Measurements from ENCODE around the gene KCTD20.

Gene KCTD20

GRCh38 chr6:36428911-36429310 lies 13.9 kb upstream of the KCTD20 start:
- Mint-ChIP-seq H3K4me3 (no peak overlapping the region), H3K4me1 (peaks cover 17% of the 10 kb centered on the region), H3K27me3 (ENCODE audit: low read depth) (no peaks in the 10 kb centered on the region), H3K9me3 (no peaks in the 10 kb centered on the region), H3K27ac (no peak overlapping the region), H3K36me3 (ENCODE audit: low read depth) (no peaks in the 10 kb centered on the region)
- TF ChIP-seq, protein P1, sequence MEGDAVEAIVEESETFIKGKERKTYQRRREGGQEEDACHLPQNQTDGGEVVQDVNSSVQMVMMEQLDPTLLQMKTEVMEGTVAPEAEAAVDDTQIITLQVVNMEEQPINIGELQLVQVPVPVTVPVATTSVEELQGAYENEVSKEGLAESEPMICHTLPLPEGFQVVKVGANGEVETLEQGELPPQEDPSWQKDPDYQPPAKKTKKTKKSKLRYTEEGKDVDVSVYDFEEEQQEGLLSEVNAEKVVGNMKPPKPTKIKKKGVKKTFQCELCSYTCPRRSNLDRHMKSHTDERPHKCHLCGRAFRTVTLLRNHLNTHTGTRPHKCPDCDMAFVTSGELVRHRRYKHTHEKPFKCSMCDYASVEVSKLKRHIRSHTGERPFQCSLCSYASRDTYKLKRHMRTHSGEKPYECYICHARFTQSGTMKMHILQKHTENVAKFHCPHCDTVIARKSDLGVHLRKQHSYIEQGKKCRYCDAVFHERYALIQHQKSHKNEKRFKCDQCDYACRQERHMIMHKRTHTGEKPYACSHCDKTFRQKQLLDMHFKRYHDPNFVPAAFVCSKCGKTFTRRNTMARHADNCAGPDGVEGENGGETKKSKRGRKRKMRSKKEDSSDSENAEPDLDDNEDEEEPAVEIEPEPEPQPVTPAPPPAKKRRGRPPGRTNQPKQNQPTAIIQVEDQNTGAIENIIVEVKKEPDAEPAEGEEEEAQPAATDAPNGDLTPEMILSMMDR (IDR thresholded peaks at IDR 0.05; ENCODE audit: unreplicated experiment in 3 of 3), result no peak

GRCh38 chr6:36430351-36430750 lies 12.4 kb upstream of the KCTD20 start:
- TF ChIP-seq, protein P1 (IDR thresholded peaks at IDR 0.05; ENCODE audit: unreplicated experiment in 3 of 3), result no peak
- H3K27me3 Mint-ChIP-seq (ENCODE audit: low read depth), result no peaks in the 10 kb centered on the region

GRCh38 chr6:36431197-36431596 lies 11.6 kb upstream of the KCTD20 start:
- Mint-ChIP-seq H3K9me3 (no peaks in the 10 kb centered on the region), H3K27ac (no peak overlapping the region), H3K36me3 (ENCODE audit: low read depth) (no peaks in the 10 kb centered on the region), H3K27me3 (ENCODE audit: low read depth) (no peaks in the 10 kb centered on the region), H3K4me1 (peaks cover 16% of the 10 kb centered on the region), H3K4me3 (no peak overlapping the region)
- TF ChIP-seq, protein P1 (IDR thresholded peaks at IDR 0.05; ENCODE audit: unreplicated experiment in 3 of 3), result no peak

More at GRCh38 chr6:36430351-36430750, 12.4 kb upstream of the KCTD20 start:
- H3K4me1 Mint-ChIP-seq, result peaks cover 16% of the 10 kb centered on the region
- H3K4me3 Mint-ChIP-seq, result no peak overlapping the region
- no peak overlapping the region for H3K27ac Mint-ChIP-seq
- no peaks in the 10 kb centered on the region for H3K9me3 Mint-ChIP-seq
- no peaks in the 10 kb centered on the region for H3K36me3 Mint-ChIP-seq (ENCODE audit: low read depth)

- peak overlapping the region in 2 of 3 experiments; percentile 34 to 41 for H3K27ac Mint-ChIP-seq
- no peaks in the 10 kb centered on the region for H3K9me3 Mint-ChIP-seq
- peaks cover 16% of the 10 kb centered on the region for H3K4me1 Mint-ChIP-seq
- no peaks in the 10 kb centered on the region for H3K27me3 Mint-ChIP-seq (ENCODE audit: low read depth)
- H3K36me3 Mint-ChIP-seq (ENCODE audit: low read depth), result no peaks in the 10 kb centered on the region
- no peak overlapping the region for H3K4me3 Mint-ChIP-seq
- TF ChIP-seq, protein P1 (IDR thresholded peaks at IDR 0.05; ENCODE audit: unreplicated experiment in 3 of 3), result no peak
Measured at GRCh38 chr6:36432151-36432671, 10.6 kb upstream of the KCTD20 start.

GRCh38 chr6:36436466-36436865 lies 6.3 kb upstream of the KCTD20 start:
- Mint-ChIP-seq H3K4me1 (peaks cover 22% of the 10 kb centered on the region), H3K27me3 (ENCODE audit: low read depth) (no peaks in the 10 kb centered on the region), H3K36me3 (ENCODE audit: low read depth) (no peaks in the 10 kb centered on the region), H3K27ac (no peak overlapping the region), H3K9me3 (no peaks in the 10 kb centered on the region), H3K4me3 (no peak overlapping the region)
- TF ChIP-seq, protein P1 (IDR thresholded peaks at IDR 0.05; ENCODE audit: unreplicated experiment in 3 of 3), result no peak

GRCh38 chr6:36441307-36441894 lies 1.4 kb upstream of the KCTD20 start:
- H3K4me3 Mint-ChIP-seq, result peak overlapping the region; percentile 74 to 80 (median 78)
- no peaks in the 10 kb centered on the region for H3K9me3 Mint-ChIP-seq
- no peaks in the 10 kb centered on the region for H3K36me3 Mint-ChIP-seq (ENCODE audit: low read depth)
- TF ChIP-seq, protein P1 (IDR thresholded peaks at IDR 0.05; ENCODE audit: unreplicated experiment in 3 of 3), result no peak
- peaks cover 37% of the 10 kb centered on the region for H3K4me1 Mint-ChIP-seq
- H3K27me3 Mint-ChIP-seq (ENCODE audit: low read depth), result no peaks in the 10 kb centered on the region
- peak overlapping the region; percentile 90 to 96 (median 95) for H3K27ac Mint-ChIP-seq
